CD4-positive, alpha-beta T cell treated with Interleukin-2 at 100 ng/mL for 4 hours (primary cell): ENCODE data around the gene SRPK2.

ENCODE experiments used
- DNase-seq: peaks from one replicate; pipeline ENCODE4 v3.0.0-alpha.2; 2020; ENCODE audit warnings: low spot score

The SRPK2 gene

GRCh38 chr7:105133986-105134655 is 254.6 kb downstream of the SRPK2 start:
- DNase-seq = no peak

GRCh38 chr7:105133358-105133757 is 255.4 kb downstream of the SRPK2 start:
- no peak for DNase-seq

GRCh38 chr7:105132835-105133234 is 255.9 kb downstream of the SRPK2 start:
- DNase-seq = no peak

- DNase-seq = no peak
These were observed 256.4 kb downstream of the SRPK2 start for GRCh38 chr7:105132335-105132734.

GRCh38 chr7:105131890-105132289 is 256.8 kb downstream of the SRPK2 start:
- no peak for DNase-seq

GRCh38 chr7:105131033-105131656 is 257.6 kb downstream of the SRPK2 start:
- DNase-seq = no peak

- DNase-seq = no peak
These were observed 258.1 kb downstream of the SRPK2 start for GRCh38 chr7:105130580-105130979.

- no peak for DNase-seq
These were observed 258.7 kb downstream of the SRPK2 start for GRCh38 chr7:105130048-105130447.

GRCh38 chr7:105127179-105127578 is 261.5 kb downstream of the SRPK2 start:
- DNase-seq = no peak

- DNase-seq = no peak
These were observed 262.2 kb downstream of the SRPK2 start for GRCh38 chr7:105126436-105126975.

- DNase-seq = no peak
These were observed 263.0 kb downstream of the SRPK2 start for GRCh38 chr7:105125745-105126144.

GRCh38 chr7:105122619-105123018 is 266.1 kb downstream of the SRPK2 start:
- DNase-seq = no peak

GRCh38 chr7:105118612-105119600 is 269.8 kb downstream of the SRPK2 start:
- no peak for DNase-seq

- DNase-seq = no peak
These were observed 276.0 kb downstream of the SRPK2 start for GRCh38 chr7:105112440-105113418.

- DNase-seq = no peak
These were observed 281.3 kb downstream of the SRPK2 start for GRCh38 chr7:105107458-105107857.

GRCh38 chr7:105106473-105106872 is 282.2 kb downstream of the SRPK2 start:
- DNase-seq = peak; percentile 27

GRCh38 chr7:105105579-105105978 is 283.1 kb downstream of the SRPK2 start:
- no peak for DNase-seq

GRCh38 chr7:105102557-105103352 is 286.0 kb downstream of the SRPK2 start:
- DNase-seq = no peak

- no peak for DNase-seq
These were observed 286.9 kb downstream of the SRPK2 start for GRCh38 chr7:105101864-105102263.

- peak; percentile 22 for DNase-seq
These were observed 289.7 kb downstream of the SRPK2 start for GRCh38 chr7:105098863-105099515.
